Lung (tissue), 12 donors: ENCODE data around the gene FAT2. TPM values are rescaled to one million over a fixed set of nuclear protein-coding genes. Genes with fewer than 3 reads are reported as not detected.

Experiments used
- ATAC-seq: fragments of 200-7000 bp; cut with Tn5 transposase; one replicate; pipeline ENCODE4 v1.9.1; 2020; ENCODE audit warnings: moderate number of reproducible peaks; ENCODE audit not compliant: insufficient read depth, low FRiP score
- DNase-seq, 3 donors: peaks; one replicate each; pipeline ENCODE4 v3.0.0-alpha.2; 2013 to 2017
- H3K27ac ChIP-seq, 2 donors: one replicate each; pipeline ENCODE4 v1.5.1; 2013; ENCODE audit warnings: mild to moderate bottlenecking in 2 of 2, moderate library complexity in 2 of 2, control low read depth in 1 of 2, inconsistent platforms in 1 of 2, low read depth in 1 of 2, low read length in 1 of 2
- H3K27me3 ChIP-seq, 3 donors: one replicate each; pipeline ENCODE4 v1.5.1; 2013; ENCODE audit warnings: low read length in 2 of 3; ENCODE audit not compliant: control insufficient read depth in 3 of 3, insufficient read depth in 3 of 3
- H3K36me3 ChIP-seq, 4 donors: one replicate each; pipeline ENCODE4 v1.5.1; 2013; ENCODE audit warnings: low read length in 4 of 4, mild to moderate bottlenecking in 1 of 4, moderate library complexity in 1 of 4; ENCODE audit not compliant: control insufficient read depth in 4 of 4, insufficient read depth in 4 of 4
- H3K4me1 ChIP-seq, 5 donors: one replicate each; pipeline ENCODE4 v1.5.1; 2013; ENCODE audit warnings: low read length in 5 of 5, mild to moderate bottlenecking in 2 of 5, moderate library complexity in 1 of 5; ENCODE audit not compliant: control insufficient read depth in 5 of 5, insufficient read depth in 5 of 5
- H3K4me3 ChIP-seq: one replicate; pipeline ENCODE4 v1.5.1; 2013; ENCODE audit warnings: mild to moderate bottlenecking, control low read depth, moderate library complexity
- H3K9ac ChIP-seq, 2 donors: one replicate each; pipeline ENCODE4 v1.5.1; 2013; ENCODE audit warnings: low read length in 2 of 2, control low read depth in 1 of 2; ENCODE audit not compliant: insufficient read depth in 1 of 2
- H3K9me3 ChIP-seq, 4 donors: one replicate each; pipeline ENCODE4 v1.5.1; 2013; ENCODE audit warnings: low read length in 3 of 4, mild to moderate bottlenecking in 1 of 4, moderate library complexity in 1 of 4; ENCODE audit not compliant: control insufficient read depth in 4 of 4, insufficient read depth in 3 of 4
- WGBS, 2 donors: extraction: QIAGEN DNeasy Blood & Tissue Kit; methylation state at CpG; one replicate each; pipeline ENCODE4 v1.1.7; 2013; 5-methylcytosine and 5-hydroxymethylcytosine counted together
- polyA plus RNA-seq, 2 donors: library from polyadenylated mRNA; stranded (reverse); fragments of 200-250 nt; gene quantifications; one replicate each; pipeline ENCODE4 v1.2.1, GENCODE V29; 2013
- total RNA-seq, 2 donors: library from RNA; depleted of rRNA in 1 of 2; stranded (reverse); fragments of >200 nt in 1 of 2; gene quantifications; one replicate each; pipeline ENCODE4 v1.2.1, GENCODE V29; 2014 to 2021
- TF ChIP-seq, protein P1 (sequence below): IDR thresholded peaks from 2 replicates; pipeline ENCODE4 v1.5.1; 2012; ENCODE audit warnings: mild to moderate bottlenecking; ENCODE audit errors: control extremely low read depth, extremely low read depth
- donor health status: control.
- donor health status: control.
- donor health status: Bipolar disorder and iron deficiency.
- donor health status: healthy.
- donor health status: DM: yes; HTN: yes; CAD: no.

The FAT2 gene
- total and polyA plus RNA-seq, 4 donors: 0.24 to 3.1 (median 0.67) TPM

- Histone ChIP-seq H3K36me3 (no peaks in the 10 kb centered on the region), H3K4me1 (no peaks in the 10 kb centered on the region), H3K9ac (no peak overlapping the region), H3K4me3 (no peak overlapping the region), H3K27ac (no peak overlapping the region), H3K9me3 (no peaks in the 10 kb centered on the region), H3K27me3 (no peaks in the 10 kb centered on the region)
- TF ChIP-seq, protein P1, sequence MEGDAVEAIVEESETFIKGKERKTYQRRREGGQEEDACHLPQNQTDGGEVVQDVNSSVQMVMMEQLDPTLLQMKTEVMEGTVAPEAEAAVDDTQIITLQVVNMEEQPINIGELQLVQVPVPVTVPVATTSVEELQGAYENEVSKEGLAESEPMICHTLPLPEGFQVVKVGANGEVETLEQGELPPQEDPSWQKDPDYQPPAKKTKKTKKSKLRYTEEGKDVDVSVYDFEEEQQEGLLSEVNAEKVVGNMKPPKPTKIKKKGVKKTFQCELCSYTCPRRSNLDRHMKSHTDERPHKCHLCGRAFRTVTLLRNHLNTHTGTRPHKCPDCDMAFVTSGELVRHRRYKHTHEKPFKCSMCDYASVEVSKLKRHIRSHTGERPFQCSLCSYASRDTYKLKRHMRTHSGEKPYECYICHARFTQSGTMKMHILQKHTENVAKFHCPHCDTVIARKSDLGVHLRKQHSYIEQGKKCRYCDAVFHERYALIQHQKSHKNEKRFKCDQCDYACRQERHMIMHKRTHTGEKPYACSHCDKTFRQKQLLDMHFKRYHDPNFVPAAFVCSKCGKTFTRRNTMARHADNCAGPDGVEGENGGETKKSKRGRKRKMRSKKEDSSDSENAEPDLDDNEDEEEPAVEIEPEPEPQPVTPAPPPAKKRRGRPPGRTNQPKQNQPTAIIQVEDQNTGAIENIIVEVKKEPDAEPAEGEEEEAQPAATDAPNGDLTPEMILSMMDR: no peak
- DNase-seq: no peak
- WGBS, 2 donors: 90 to 94% methylated on average over 3 of the region's 3 CpGs
- ATAC-seq: no peak
Measured at GRCh38 chr5:151551985-151552384, 39.1 kb downstream of the FAT2 start.

- TF ChIP-seq, protein P1: no peak
- H3K27me3 ChIP-seq: no peaks in the 10 kb centered on the region
- no peaks in the 10 kb centered on the region for H3K36me3 ChIP-seq
- H3K4me1 ChIP-seq: no peaks in the 10 kb centered on the region
- ATAC-seq: no peak
- 78 to 84% methylated on average over 2 of the region's 2 CpGs for WGBS, 2 donors
- no peak for DNase-seq
- no peak overlapping the region for H3K27ac ChIP-seq
- H3K9me3 ChIP-seq: no peaks in the 10 kb centered on the region
- H3K4me3 ChIP-seq: no peak overlapping the region
- no peak overlapping the region for H3K9ac ChIP-seq
Measured at GRCh38 chr5:151550146-151550545, 41.0 kb downstream of the FAT2 start.

DNA sequence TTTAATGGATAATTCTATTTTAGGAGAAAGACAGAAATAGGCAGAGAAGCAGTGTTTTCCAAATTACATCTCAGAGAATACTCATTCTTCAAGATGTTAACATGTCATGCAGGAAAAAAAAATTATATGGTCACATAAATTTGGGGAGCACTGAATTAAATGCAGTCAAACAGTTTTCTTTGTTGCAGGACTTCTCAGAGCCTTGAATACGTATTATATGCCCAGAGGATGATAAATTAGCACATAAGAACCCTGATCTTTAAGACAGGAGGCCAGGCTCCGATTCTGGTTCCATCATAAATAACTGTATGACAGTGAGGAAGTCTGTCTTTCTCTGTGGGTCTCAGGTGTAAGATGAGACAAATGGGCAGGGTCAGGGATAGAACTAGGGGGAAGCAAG is 41.4 kb downstream of the FAT2 start:
- Histone ChIP-seq H3K27me3 (no peaks in the 10 kb centered on the region), H3K27ac (no peak overlapping the region), H3K4me3 (no peak overlapping the region), H3K9ac (no peak overlapping the region), H3K36me3 (no peaks in the 10 kb centered on the region), H3K9me3 (no peaks in the 10 kb centered on the region), H3K4me1 (no peaks in the 10 kb centered on the region)
- DNase-seq (no peak), ATAC-seq (no peak)
- WGBS, 2 donors: 67 to 73% methylated on average over 2 of the region's 2 CpGs
- TF ChIP-seq, protein P1: no peak

- Histone ChIP-seq H3K9ac (no peak overlapping the region), H3K27me3 (no peaks in the 10 kb centered on the region), H3K36me3 (no peaks in the 10 kb centered on the region), H3K27ac (no peak overlapping the region), H3K9me3 (no peaks in the 10 kb centered on the region), H3K4me3 (no peak overlapping the region), H3K4me1 (no peaks in the 10 kb centered on the region)
- DNase-seq (no peak), ATAC-seq (no peak)
- WGBS, 2 donors: 86 to 87% methylated on average over 4 of the region's 4 CpGs
- TF ChIP-seq, protein P1: no peak
Measured at GRCh38 chr5:151547364-151547763, 43.8 kb downstream of the FAT2 start.
